Mesendoderm (in vitro differentiated cells): ENCODE data around the gene STAB1.

Experiments
- DNase-seq: peaks from one replicate; pipeline ENCODE4 v3.0.0; 2013
- H2AK5ac ChIP-seq: 2 replicates; pipeline ENCODE4 v1.6.1; 2013; ENCODE audit warnings: low read length, inconsistent platforms
- H2BK120ac ChIP-seq: 2 replicates; pipeline ENCODE4 v1.6.1; 2013; ENCODE audit warnings: low read depth, mild to moderate bottlenecking, low read length, moderate library complexity, mixed read lengths
- H2BK15ac ChIP-seq: replicated peaks from 2 replicates; pipeline ENCODE4 v1.6.1; 2013; ENCODE audit warnings: low read depth, mild to moderate bottlenecking, moderate library complexity
- H2BK5ac ChIP-seq: 2 replicates; pipeline ENCODE4 v1.6.1; 2013; ENCODE audit warnings: low read length, inconsistent platforms
- H3K18ac ChIP-seq: 2 replicates; pipeline ENCODE4 v1.6.1; 2013; ENCODE audit warnings: mild to moderate bottlenecking, low read length, mixed read lengths
- H3K23ac ChIP-seq: one replicate; pipeline ENCODE4 v1.6.1; 2013; ENCODE audit warnings: low read length
- H3K27ac ChIP-seq: 2 replicates; pipeline ENCODE4 v1.5.1; 2013; ENCODE audit warnings: low read depth, mild to moderate bottlenecking, inconsistent platforms, low read length, moderate library complexity
- H3K27me3 ChIP-seq: 2 replicates; pipeline ENCODE4 v1.6.1; 2013; ENCODE audit warnings: low read length, control low read depth, mild to moderate bottlenecking, inconsistent platforms; ENCODE audit not compliant: insufficient read depth, poor library complexity
- H3K36me3 ChIP-seq: 2 replicates; pipeline ENCODE4 v1.6.1; 2013; ENCODE audit warnings: low read length, inconsistent platforms; ENCODE audit not compliant: control insufficient read depth, insufficient read depth
- H3K4ac ChIP-seq: one replicate; pipeline ENCODE4 v1.6.1; 2013; ENCODE audit warnings: low read depth, mild to moderate bottlenecking, low read length, moderate library complexity
- H3K4me1 ChIP-seq: 2 replicates; pipeline ENCODE4 v1.6.1; 2013; ENCODE audit warnings: low read depth, low read length, inconsistent platforms; ENCODE audit not compliant: control insufficient read depth
- H3K4me2 ChIP-seq: 2 replicates; pipeline ENCODE4 v1.6.1; 2013; ENCODE audit warnings: low read length
- H3K4me3 ChIP-seq: 2 replicates; pipeline ENCODE4 v1.5.1; 2013; ENCODE audit warnings: mild to moderate bottlenecking, low read length
- H3K56ac ChIP-seq: one replicate; pipeline ENCODE4 v1.6.1; 2013; ENCODE audit warnings: low read length
- H3K79me1 ChIP-seq: 2 replicates; pipeline ENCODE4 v1.6.1; 2013; ENCODE audit warnings: low read length, inconsistent platforms
- H3K79me2 ChIP-seq: 2 replicates; pipeline ENCODE4 v1.6.1; 2013; ENCODE audit warnings: mild to moderate bottlenecking, low read length; ENCODE audit not compliant: control insufficient read depth, insufficient read depth
- H3K9ac ChIP-seq: 2 replicates; pipeline ENCODE4 v1.6.1; 2013; ENCODE audit warnings: low read length, inconsistent platforms
- H4K5ac ChIP-seq: one replicate; pipeline ENCODE4 v1.6.1; 2013; ENCODE audit warnings: low read length
- H4K8ac ChIP-seq: one replicate; pipeline ENCODE4 v1.6.1; 2013; ENCODE audit warnings: low read depth, mild to moderate bottlenecking, control low read depth, low read length, moderate library complexity
- WGBS: extraction: QIAGEN DNeasy Blood & Tissue Kit; methylation state at CpG from one replicate; pipeline ENCODE4 v1.1.7; 2013; ENCODE audit warnings: low lambda C conversion rate, missing lambda C conversion rate; ENCODE audit not compliant: insufficient coverage; ENCODE audit errors: extremely low coverage; 5-methylcytosine and 5-hydroxymethylcytosine counted together

STAB1 gene

DNA sequence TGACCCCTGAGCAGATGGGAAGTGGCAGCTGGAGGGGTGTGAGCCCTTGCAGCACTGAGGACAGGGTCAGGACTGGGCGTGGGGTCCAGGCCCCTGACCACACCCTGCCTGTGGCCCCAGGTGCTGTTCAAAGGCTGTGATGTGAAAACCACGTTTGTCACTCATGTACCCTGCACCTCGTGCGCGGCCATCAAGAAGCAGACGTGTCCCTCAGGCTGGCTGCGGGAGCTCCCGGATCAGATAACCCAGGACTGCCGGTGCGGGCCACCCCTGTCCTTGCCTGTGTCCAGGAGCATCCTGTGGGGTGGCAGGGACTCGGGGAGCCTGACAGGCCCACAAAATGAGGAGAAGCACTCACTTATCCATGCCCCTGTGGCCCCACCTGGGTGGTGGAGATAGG lies 5.9 kb downstream of the STAB1 start:
- Histone ChIP-seq H3K4ac (no peak overlapping the region), H3K27me3 (no peaks in the 10 kb centered on the region), H2BK15ac (no peak overlapping the region), H2BK5ac (no peak overlapping the region), H4K8ac (no peak overlapping the region), H3K4me2 (no peak overlapping the region), H3K79me1 (no peaks in the 10 kb centered on the region), H3K56ac (no peak overlapping the region), H3K4me1 (no peaks in the 10 kb centered on the region), H3K79me2 (no peaks in the 10 kb centered on the region), H4K5ac (no peak overlapping the region), H2BK120ac (no peak overlapping the region), H3K18ac (no peak overlapping the region), H2AK5ac (no peak overlapping the region), H3K4me3 (no peak overlapping the region), H3K23ac (no peak overlapping the region), H3K36me3 (no peaks in the 10 kb centered on the region), H3K9ac (no peak overlapping the region), H3K27ac (no peak overlapping the region)
- DNase-seq: no peak
- no CpG with 5 or more reads among the region's 11 CpGs for WGBS

GRCh38 chr3:52502001-52502400 lies 6.9 kb downstream of the STAB1 start:
- Histone ChIP-seq H3K79me1 (no peaks in the 10 kb centered on the region), H3K23ac (no peak overlapping the region), H3K4me2 (no peak overlapping the region), H3K4me1 (no peaks in the 10 kb centered on the region), H3K4ac (no peak overlapping the region), H3K4me3 (no peak overlapping the region), H3K27ac (no peak overlapping the region), H3K27me3 (no peaks in the 10 kb centered on the region), H2BK15ac (no peak overlapping the region), H3K79me2 (no peaks in the 10 kb centered on the region), H4K8ac (no peak overlapping the region), H2BK5ac (no peak overlapping the region), H3K18ac (no peak overlapping the region), H3K9ac (no peak overlapping the region), H2BK120ac (no peak overlapping the region), H3K36me3 (no peaks in the 10 kb centered on the region), H4K5ac (no peak overlapping the region), H2AK5ac (no peak overlapping the region), H3K56ac (no peak overlapping the region)
- no peak for DNase-seq
- WGBS: no CpG with 5 or more reads among the region's 11 CpGs

DNA sequence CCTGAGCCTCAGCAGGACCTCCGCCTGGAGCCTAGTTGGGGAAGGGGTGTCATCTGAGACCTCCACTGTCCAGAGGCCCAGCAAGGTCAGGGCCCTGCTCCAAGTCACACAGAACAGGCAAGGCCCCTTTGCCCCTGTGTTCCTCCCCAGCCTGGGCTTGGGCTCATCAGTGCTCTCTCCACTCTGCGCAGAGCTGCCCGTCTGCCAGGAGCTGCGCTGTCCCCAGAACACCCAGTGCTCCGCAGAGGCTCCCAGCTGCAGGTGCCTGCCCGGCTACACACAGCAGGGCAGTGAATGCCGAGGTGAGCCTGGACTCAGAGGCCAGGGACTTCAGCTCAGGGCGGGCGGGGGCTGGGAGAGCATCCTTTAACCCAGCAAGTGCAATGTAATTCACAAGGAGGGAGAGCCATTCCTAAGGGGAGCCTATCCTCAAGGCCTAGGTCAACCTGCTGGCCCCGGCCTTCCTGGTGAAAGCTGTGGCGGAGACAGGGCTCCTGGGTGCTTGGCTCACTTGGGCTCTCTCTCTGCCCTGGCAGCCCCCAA lies 7.7 kb downstream of the STAB1 start:
- H3K4me3 ChIP-seq: no peak overlapping the region
- H3K56ac ChIP-seq: no peak overlapping the region
- no peak overlapping the region for H2AK5ac ChIP-seq
- DNase-seq: no peak
- no peaks in the 10 kb centered on the region for H3K36me3 ChIP-seq
- no peak overlapping the region for H3K23ac ChIP-seq
- WGBS: no CpG with 5 or more reads among the region's 11 CpGs
- no peaks in the 10 kb centered on the region for H3K79me2 ChIP-seq
- no peak overlapping the region for H3K18ac ChIP-seq
- no peaks in the 10 kb centered on the region for H3K4me1 ChIP-seq
- H2BK15ac ChIP-seq: no peak overlapping the region
- no peak overlapping the region for H2BK120ac ChIP-seq
- no peaks in the 10 kb centered on the region for H3K79me1 ChIP-seq
- no peak overlapping the region for H2BK5ac ChIP-seq
- no peak overlapping the region for H3K4me2 ChIP-seq
- no peak overlapping the region for H4K8ac ChIP-seq
- no peak overlapping the region for H3K27ac ChIP-seq
- no peaks in the 10 kb centered on the region for H3K27me3 ChIP-seq
- no peak overlapping the region for H4K5ac ChIP-seq
- no peak overlapping the region for H3K4ac ChIP-seq
- no peak overlapping the region for H3K9ac ChIP-seq

DNA sequence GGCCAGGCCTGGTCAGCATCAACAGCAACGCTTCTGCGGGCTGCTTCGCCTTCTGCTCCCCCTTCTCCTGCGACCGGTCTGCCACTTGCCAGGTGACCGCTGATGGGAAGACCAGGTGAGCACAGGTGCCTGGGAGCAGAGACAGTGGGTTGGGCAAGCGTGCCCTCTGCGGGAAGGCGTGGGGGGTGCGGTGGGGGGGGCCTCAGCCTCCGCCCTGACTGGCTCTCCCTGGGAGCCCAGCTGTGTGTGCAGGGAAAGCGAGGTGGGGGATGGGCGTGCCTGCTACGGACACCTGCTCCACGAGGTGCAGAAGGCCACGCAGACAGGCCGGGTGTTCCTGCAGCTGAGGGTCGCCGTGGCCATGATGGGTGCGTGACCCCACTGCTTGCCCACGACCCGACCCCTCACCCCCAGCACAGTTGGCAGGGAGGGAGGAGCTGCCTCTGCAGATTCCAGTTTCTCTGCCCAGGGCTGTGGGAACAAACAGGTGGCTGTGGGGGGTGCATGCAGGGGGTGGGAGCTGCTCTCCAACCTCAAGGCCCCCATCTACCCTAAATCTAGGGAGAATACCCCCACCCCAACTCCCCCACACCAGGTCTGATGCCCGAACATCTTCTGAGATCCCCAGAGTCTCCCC lies 8.8 kb downstream of the STAB1 start:
- Histone ChIP-seq H3K56ac (no peak overlapping the region), H2BK120ac (no peak overlapping the region), H3K79me1 (no peaks in the 10 kb centered on the region), H4K8ac (no peak overlapping the region), H4K5ac (no peak overlapping the region), H3K9ac (no peak overlapping the region), H3K4ac (no peak overlapping the region), H3K23ac (no peak overlapping the region), H3K27ac (no peak overlapping the region), H2BK5ac (no peak overlapping the region), H3K79me2 (no peaks in the 10 kb centered on the region), H3K27me3 (no peaks in the 10 kb centered on the region), H3K4me2 (no peak overlapping the region), H3K18ac (no peak overlapping the region), H3K4me3 (no peak overlapping the region), H3K4me1 (no peaks in the 10 kb centered on the region), H2BK15ac (no peak overlapping the region), H2AK5ac (no peak overlapping the region), H3K36me3 (no peaks in the 10 kb centered on the region)
- no CpG with 5 or more reads among the region's 23 CpGs for WGBS
- DNase-seq: no peak

- no CpG with 5 or more reads among the region's 10 CpGs for WGBS
- no peak overlapping the region for H3K27ac ChIP-seq
Observed at GRCh38 chr3:52504977-52505376, 9.8 kb downstream of the STAB1 start.

More at GRCh38 chr3:52504977-52505376, 9.8 kb downstream of the STAB1 start:
- H2BK5ac ChIP-seq: no peak overlapping the region
- no peaks in the 10 kb centered on the region for H3K27me3 ChIP-seq
- no peak overlapping the region for H3K9ac ChIP-seq
- no peaks in the 10 kb centered on the region for H3K4me1 ChIP-seq
- H3K79me2 ChIP-seq: no peaks in the 10 kb centered on the region
- H3K79me1 ChIP-seq: no peaks in the 10 kb centered on the region
- no peak overlapping the region for H4K8ac ChIP-seq
- H3K4me2 ChIP-seq: no peak overlapping the region
- H3K4ac ChIP-seq: no peak overlapping the region
- no peak overlapping the region for H3K23ac ChIP-seq
- H2BK120ac ChIP-seq: no peak overlapping the region
- no peak overlapping the region for H3K18ac ChIP-seq
- no peak overlapping the region for H4K5ac ChIP-seq
- no peak overlapping the region for H2BK15ac ChIP-seq
- H3K36me3 ChIP-seq: no peaks in the 10 kb centered on the region
- no peak overlapping the region for H3K56ac ChIP-seq
- H2AK5ac ChIP-seq: no peak overlapping the region
- no peak overlapping the region for H3K4me3 ChIP-seq
- no peak for DNase-seq
